Neural cell (in vitro differentiated cells): Measurements from ENCODE around the gene GUCA1C. TPM values are rescaled to one million over a fixed set of nuclear protein-coding genes. Genes with fewer than 3 reads are reported as not detected.

Experiments
- H2AFZ ChIP-seq: fragments of 200-600, 300-800 bp; sonication (generic), shearing (Covaris generic); 2 replicates; pipeline ENCODE4 v1.6.0; 2014; ENCODE audit warnings: low read depth, mild to moderate bottlenecking, antibody characterized with exemption, low read length, moderate library complexity
- H3F3A ChIP-seq: fragments of 200-600 bp; shearing (Covaris generic); 2 replicates; pipeline ENCODE4 v1.6.1; 2016; ENCODE audit warnings: mild to moderate bottlenecking, moderate library complexity, mixed read lengths, antibody characterized with exemption, low read length; ENCODE audit not compliant: insufficient read depth, poor library complexity, severe bottlenecking
- H3K27ac ChIP-seq: fragments of 200-600, 300-800 bp; sonication (generic), shearing (Covaris generic); 2 replicates; pipeline ENCODE4 v1.5.1; 2014; ENCODE audit warnings: mild to moderate bottlenecking, low read length, moderate library complexity
- H3K27me3 ChIP-seq: fragments of 300-800, 200-600 bp; sonication (generic), shearing (Covaris generic); 2 replicates; pipeline ENCODE4 v1.6.0; 2014; ENCODE audit warnings: mild to moderate bottlenecking, low read depth, low read length, moderate library complexity; ENCODE audit not compliant: insufficient read depth
- H3K36me3 ChIP-seq: fragments of 300-800, 200-600 bp; sonication (generic), shearing (Covaris generic); 2 replicates; pipeline ENCODE4 v1.5.1; 2014; ENCODE audit warnings: mild to moderate bottlenecking, antibody characterized with exemption, low read length, moderate library complexity; ENCODE audit not compliant: insufficient read depth
- H3K4me2 ChIP-seq: fragments of 300-800, 200-600 bp; sonication (generic), shearing (Covaris generic); 2 replicates; pipeline ENCODE4 v1.6.0; 2014; ENCODE audit warnings: mild to moderate bottlenecking, low read length
- H3K4me3 ChIP-seq: fragments of 300-800, 200-600 bp; sonication (generic), shearing (Covaris generic); 2 replicates; pipeline ENCODE4 v1.5.1; 2014; ENCODE audit warnings: mild to moderate bottlenecking, low read length, moderate library complexity
- H3K79me2 ChIP-seq: fragments of 200-600 bp; shearing (Covaris generic); replicated peaks from 2 replicates; pipeline ENCODE4 v1.6.0; 2014; ENCODE audit warnings: mild to moderate bottlenecking, low read length, moderate library complexity; ENCODE audit not compliant: insufficient read depth
- H3K9ac ChIP-seq: fragments of 300-800, 200-600 bp; sonication (generic), shearing (Covaris generic); 2 replicates; pipeline ENCODE4 v1.6.1; 2016; ENCODE audit warnings: mild to moderate bottlenecking, low read length, mixed read lengths
- H3K9me2 ChIP-seq: fragments of 200-600 bp; shearing (Covaris generic); 2 replicates; pipeline ENCODE4 v1.6.1; 2016; ENCODE audit warnings: mild to moderate bottlenecking, low read length, mixed read lengths; ENCODE audit not compliant: insufficient read depth
- H3K9me3 ChIP-seq: fragments of 200-600, 300-800 bp; sonication (generic), shearing (Covaris generic); 2 replicates; pipeline ENCODE4 v1.6.1; 2016; ENCODE audit warnings: mild to moderate bottlenecking, mixed run types, low read length, moderate library complexity, mixed read lengths
- H4K20me1 ChIP-seq: fragments of 200-600 bp; shearing (Covaris generic); 2 replicates; pipeline ENCODE4 v1.6.1; 2016; ENCODE audit warnings: mild to moderate bottlenecking, mixed run types; ENCODE audit not compliant: insufficient read depth
- CTCF ChIP-seq: fragments of 450-650 bp; IDR thresholded peaks from 2 replicates; pipeline ENCODE4 v1.5.1; 2014; ENCODE audit warnings: antibody characterized with exemption, mild to moderate bottlenecking, moderate library complexity; ENCODE audit not compliant: poor library complexity, severe bottlenecking
- EP300 ChIP-seq: fragments of 450-650 bp; conservative IDR thresholded peaks from 2 replicates; pipeline ENCODE4 v1.6.1; 2014; ENCODE audit warnings: antibody characterized with exemption, mild to moderate bottlenecking, moderate library complexity; ENCODE audit not compliant: poor library complexity, severe bottlenecking
- EZH2 ChIP-seq: fragments of 200-600, 300-800 bp; shearing (Covaris generic), sonication (generic); IDR thresholded peaks from 2 replicates; pipeline ENCODE4 v1.6.1; 2014; ENCODE audit warnings: antibody characterized with exemption, low read length, borderline replicate concordance, mild to moderate bottlenecking; ENCODE audit not compliant: insufficient read depth, poor library complexity, severe bottlenecking
- MXI1 ChIP-seq: fragments of 450-650 bp; conservative IDR thresholded peaks from 2 replicates; pipeline ENCODE4 v1.6.1; 2014; ENCODE audit warnings: antibody characterized with exemption, mild to moderate bottlenecking; ENCODE audit not compliant: poor library complexity, severe bottlenecking
- POLR2AphosphoS5 ChIP-seq: IDR thresholded peaks from 2 replicates; pipeline ENCODE4 v1.6.1; 2012
- SMC3 ChIP-seq: fragments of 450-650 bp; conservative IDR thresholded peaks from 2 replicates; pipeline ENCODE4 v1.6.1; 2014; ENCODE audit warnings: antibody characterized with exemption, mild to moderate bottlenecking, moderate library complexity; ENCODE audit not compliant: poor library complexity
- TAF1 ChIP-seq: IDR thresholded peaks from 2 replicates; pipeline ENCODE4 v1.6.1; 2012; ENCODE audit warnings: low read depth
- polyA minus RNA-seq: library from RNA; depleted of rRNA, polyadenylated mRNA; stranded (reverse); fragments of >200 nt; gene quantifications from 2 replicates; pipeline ENCODE4 v1.2.3, GENCODE V29; 2014
- polyA plus RNA-seq: library from polyadenylated mRNA; depleted of rRNA; stranded (reverse); fragments of >200 nt; gene quantifications from 2 replicates; pipeline ENCODE4 v1.2.3, GENCODE V29; 2014
- TF ChIP-seq, protein P1 (sequence below): IDR thresholded peaks from 2 replicates; pipeline ENCODE4 v1.6.1; 2012; ENCODE audit warnings: borderline replicate concordance

GUCA1C gene, protein sequence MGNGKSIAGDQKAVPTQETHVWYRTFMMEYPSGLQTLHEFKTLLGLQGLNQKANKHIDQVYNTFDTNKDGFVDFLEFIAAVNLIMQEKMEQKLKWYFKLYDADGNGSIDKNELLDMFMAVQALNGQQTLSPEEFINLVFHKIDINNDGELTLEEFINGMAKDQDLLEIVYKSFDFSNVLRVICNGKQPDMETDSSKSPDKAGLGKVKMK
- not detected in 2 replicates for polyA plus RNA-seq
- polyA minus RNA-seq: not detected in 2 replicates

- Histone ChIP-seq H3K79me2 (no peaks in the 10 kb centered on the region), H3K27me3 (no peaks in the 10 kb centered on the region), H2AFZ (no peak within 1 kb of the TSS)
Measured at GRCh38 chr3:108953700-108954099, at the start of gene GUCA1C. GUCA1C (minus strand) TSS chr3:108953879; CDS start chr3:108953762, 117 bp downstream.

DNA sequence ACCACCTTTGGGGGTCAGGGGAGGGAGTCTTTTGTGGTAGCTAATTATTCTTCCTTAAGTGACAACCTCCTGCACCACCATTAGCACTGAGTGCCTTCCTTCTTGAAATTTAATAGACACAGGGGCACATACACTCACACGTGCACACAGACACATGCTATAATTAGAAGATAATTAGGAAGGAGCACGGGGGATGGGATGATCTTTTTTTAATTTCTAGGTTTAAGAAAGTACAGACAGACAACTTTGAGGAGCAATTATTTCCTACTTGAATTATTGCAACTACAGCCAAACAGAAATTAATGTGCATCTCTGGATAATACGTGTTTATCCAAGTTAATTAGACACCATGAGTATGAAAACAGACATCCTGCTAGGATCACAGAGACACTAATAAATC lies 44.8 kb upstream of the GUCA1C start:
- no peaks in the 10 kb centered on the region for H3K27me3 ChIP-seq
- no peaks in the 10 kb centered on the region for H3K79me2 ChIP-seq
- no peaks in the 10 kb centered on the region for H3K9me3 ChIP-seq
- H2AFZ ChIP-seq: no peak overlapping the region
- TF ChIP-seq EP300: no peak
- no peaks in the 10 kb centered on the region for H3K36me3 ChIP-seq
- no peak overlapping the region for H3K4me3 ChIP-seq
- H3K27ac ChIP-seq: no peak overlapping the region
- H4K20me1 ChIP-seq: no peaks in the 10 kb centered on the region
- H3K4me2 ChIP-seq: no peak overlapping the region
- H3K9me2 ChIP-seq: no peaks in the 10 kb centered on the region
- H3K9ac ChIP-seq: no peak overlapping the region
- H3F3A ChIP-seq: no peaks in the 10 kb centered on the region

More at GRCh38 chr3:108953700-108954099, at the start of gene GUCA1C:
- Histone ChIP-seq H4K20me1 (no peaks in the 10 kb centered on the region), H3K4me3 (no peak within 1 kb of the TSS), H3K27ac (no peak within 1 kb of the TSS), H3F3A (peaks cover 4% of the 10 kb centered on the region), H3K36me3 (no peaks in the 10 kb centered on the region), H3K9ac (no peak within 1 kb of the TSS), H3K4me2 (no peak within 1 kb of the TSS), H3K9me3 (no peaks in the 10 kb centered on the region), H3K9me2 (no peaks in the 10 kb centered on the region)
- TF ChIP-seq, protein P1, sequence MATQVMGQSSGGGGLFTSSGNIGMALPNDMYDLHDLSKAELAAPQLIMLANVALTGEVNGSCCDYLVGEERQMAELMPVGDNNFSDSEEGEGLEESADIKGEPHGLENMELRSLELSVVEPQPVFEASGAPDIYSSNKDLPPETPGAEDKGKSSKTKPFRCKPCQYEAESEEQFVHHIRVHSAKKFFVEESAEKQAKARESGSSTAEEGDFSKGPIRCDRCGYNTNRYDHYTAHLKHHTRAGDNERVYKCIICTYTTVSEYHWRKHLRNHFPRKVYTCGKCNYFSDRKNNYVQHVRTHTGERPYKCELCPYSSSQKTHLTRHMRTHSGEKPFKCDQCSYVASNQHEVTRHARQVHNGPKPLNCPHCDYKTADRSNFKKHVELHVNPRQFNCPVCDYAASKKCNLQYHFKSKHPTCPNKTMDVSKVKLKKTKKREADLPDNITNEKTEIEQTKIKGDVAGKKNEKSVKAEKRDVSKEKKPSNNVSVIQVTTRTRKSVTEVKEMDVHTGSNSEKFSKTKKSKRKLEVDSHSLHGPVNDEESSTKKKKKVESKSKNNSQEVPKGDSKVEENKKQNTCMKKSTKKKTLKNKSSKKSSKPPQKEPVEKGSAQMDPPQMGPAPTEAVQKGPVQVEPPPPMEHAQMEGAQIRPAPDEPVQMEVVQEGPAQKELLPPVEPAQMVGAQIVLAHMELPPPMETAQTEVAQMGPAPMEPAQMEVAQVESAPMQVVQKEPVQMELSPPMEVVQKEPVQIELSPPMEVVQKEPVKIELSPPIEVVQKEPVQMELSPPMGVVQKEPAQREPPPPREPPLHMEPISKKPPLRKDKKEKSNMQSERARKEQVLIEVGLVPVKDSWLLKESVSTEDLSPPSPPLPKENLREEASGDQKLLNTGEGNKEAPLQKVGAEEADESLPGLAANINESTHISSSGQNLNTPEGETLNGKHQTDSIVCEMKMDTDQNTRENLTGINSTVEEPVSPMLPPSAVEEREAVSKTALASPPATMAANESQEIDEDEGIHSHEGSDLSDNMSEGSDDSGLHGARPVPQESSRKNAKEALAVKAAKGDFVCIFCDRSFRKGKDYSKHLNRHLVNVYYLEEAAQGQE: no peak
- TF ChIP-seq CTCF (no peak), EZH2 (no peak), MXI1 (no peak), POLR2AphosphoS5 (no peak)

DNA sequence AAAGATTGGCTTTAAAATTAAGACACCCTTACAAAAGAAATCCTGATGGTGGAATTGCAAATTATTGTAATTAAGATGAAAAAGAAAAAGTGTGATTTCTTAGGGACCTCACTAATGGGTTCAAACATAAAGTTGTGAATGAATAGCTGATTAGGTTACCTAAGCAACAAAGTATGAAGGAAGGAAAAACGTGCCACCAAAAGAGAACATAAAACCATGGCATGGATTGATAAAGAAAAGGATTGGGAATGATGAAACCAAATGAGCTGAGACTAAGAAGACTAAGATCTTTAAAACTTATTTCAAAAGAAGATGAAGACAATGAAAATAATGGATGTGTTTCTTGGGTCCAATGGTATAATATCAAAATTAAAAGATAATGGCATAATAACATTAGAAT lies 32.2 kb upstream of the GUCA1C start:
- no peak overlapping the region for H3K4me3 ChIP-seq
- H3F3A ChIP-seq: no peaks in the 10 kb centered on the region
- no peaks in the 10 kb centered on the region for H4K20me1 ChIP-seq
- no peak for TF ChIP-seq MXI1
- no peak for TF ChIP-seq SMC3
- TF ChIP-seq, protein P1: no peak
- TF ChIP-seq POLR2AphosphoS5: no peak
- TF ChIP-seq TAF1: no peak
- TF ChIP-seq EP300: no peak
- no peak overlapping the region for H3K9ac ChIP-seq
- H3K79me2 ChIP-seq: no peaks in the 10 kb centered on the region
- H3K4me2 ChIP-seq: no peak overlapping the region
- no peak overlapping the region for H2AFZ ChIP-seq
- H3K9me3 ChIP-seq: no peaks in the 10 kb centered on the region
- no peaks in the 10 kb centered on the region for H3K36me3 ChIP-seq
- no peak overlapping the region for H3K27ac ChIP-seq
- H3K27me3 ChIP-seq: no peaks in the 10 kb centered on the region
- no peaks in the 10 kb centered on the region for H3K9me2 ChIP-seq
